Right ventricle myocardium inferior (tissue), 1 donor: Measurements from ENCODE around the gene KRTCAP2. TPM values are rescaled to one million over a fixed set of nuclear protein-coding genes. Genes with fewer than 3 reads are reported as not detected.
"Not testable (repeated sequence)": the region's sequence is repeated elsewhere in the genome, so short reads cannot be mapped to it uniquely, and the experiment has no call there.

ENCODE experiments used
- ATAC-seq: fragments of 200-7000 bp; cut with Tn5 transposase; one replicate; pipeline ENCODE4 v1.9.1; 2020; ENCODE audit warnings: mild to moderate bottlenecking, moderate library complexity
- DNase-seq: peaks from one replicate; pipeline ENCODE4 v3.0.0; 2021; ENCODE audit errors: missing footprints
- intact Hi-C: fragments of 100-400 bp; cut with DNase I; formaldehyde crosslinking; loops from one replicate; pipeline ENCODE4 v1.11.0; 2022
- long read RNA-seq: library from polyadenylated mRNA; unstranded; transcript quantifications from one replicate; pipeline ENCODE4 v2.0.0, GENCODE V29; 2021
- total RNA-seq: library from RNA; stranded (reverse); fragmentation: NEBNext Ultra II Directional; extraction: Animal tissue kit (Norgen Biotek cat#: 25700); gene quantifications from one replicate; pipeline ENCODE4 v1.2.1, GENCODE V29; 2021
- donor health status: DM: no; HTN: yes; CAD: no; lungs with severe emphysema.

The KRTCAP2 gene
- 118 TPM for total RNA-seq
- long read RNA-seq, transcript KRTCAP2-201 (5 exons, 552 nt), result major isoform, 41 of 80 reads
- long read RNA-seq, transcript KRTCAP2-206 (4 exons, 785 nt), result minor isoform, 35 of 80 reads
- long read RNA-seq, partial matches to known transcripts, result 1 of 80 reads
- long read RNA-seq, other reads (novel, unspliced or antisense), result 1 of 80 reads

DNA sequence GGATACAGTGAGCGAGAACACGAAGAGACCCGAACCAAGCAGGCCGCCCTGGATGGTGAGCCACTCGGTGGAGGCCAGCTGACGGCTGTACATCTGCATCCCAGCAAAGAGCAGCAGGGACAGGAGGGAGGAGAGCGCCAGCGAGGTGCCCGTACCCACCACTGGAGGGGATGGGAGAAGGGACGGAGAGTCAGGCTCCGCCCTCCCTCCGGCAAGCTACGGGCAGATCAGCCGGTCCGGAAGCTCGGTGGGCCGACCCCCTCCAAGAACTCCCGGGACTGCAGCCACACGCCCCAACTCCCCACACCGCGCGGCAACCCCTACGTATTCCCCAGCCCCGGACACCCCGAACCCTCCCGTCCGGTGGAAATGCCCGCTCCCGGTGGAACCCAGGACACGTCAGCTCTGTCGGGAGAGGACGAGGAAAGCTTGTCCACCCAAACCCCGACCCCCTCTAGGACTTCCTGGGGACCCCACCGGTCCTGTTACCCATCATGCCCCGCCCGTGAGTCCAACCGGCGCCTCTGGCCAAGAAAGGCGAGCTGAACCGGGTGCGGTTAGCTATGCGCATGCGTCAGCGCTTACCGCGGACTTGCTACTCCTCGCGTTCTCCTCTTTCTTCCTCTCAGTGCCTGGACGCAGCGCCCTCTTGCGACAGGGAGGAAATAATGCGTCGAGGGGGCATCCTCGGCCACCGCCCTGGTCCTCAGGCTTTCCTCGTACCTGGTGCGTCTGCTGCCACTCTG is at the start of gene KRTCAP2:
Gene KRTCAP2 (minus strand): TSS at position 573 of the 746 bp plus-strand sequence. CDS start 80 bp downstream, at position 493.
- DNase-seq (peak; percentile 98), ATAC-seq (peak; percentile 86)
- intact Hi-C loops, result no loop called here

- intact Hi-C loops, ATAC-seq, DNase-seq: not testable (repeated sequence)
Measured at GRCh38 chr1:155220211-155220965, 47.3 kb upstream of the KRTCAP2 start.

DNA sequence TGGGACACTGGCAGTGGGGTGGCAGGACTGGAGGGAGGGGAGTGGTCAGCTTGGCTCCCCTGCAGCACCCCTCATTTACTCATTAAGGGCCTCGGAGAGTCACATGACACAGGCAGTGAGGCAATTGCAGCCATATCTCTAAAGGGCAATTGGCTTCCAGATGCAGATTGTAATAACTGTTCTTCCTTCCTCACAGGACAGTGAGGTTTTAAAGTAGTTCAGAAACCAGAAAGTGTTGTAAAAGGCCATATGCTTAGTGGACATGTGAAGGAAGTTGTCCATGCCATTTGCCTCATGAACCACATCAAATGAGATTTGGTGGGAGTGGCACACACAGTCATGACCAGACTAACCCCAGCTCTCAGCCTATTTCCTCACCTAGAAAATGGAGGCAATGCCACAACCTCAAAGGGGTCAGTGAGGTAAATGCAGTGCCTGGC is 46.5 kb upstream of the KRTCAP2 start:
- DNase-seq, result no peak
- ATAC-seq, result peak; percentile 17
- intact Hi-C loops, result no loop called here

GRCh38 chr1:155218854-155219591 is 45.9 kb upstream of the KRTCAP2 start:
- intact Hi-C loops, result no loop called here
- ATAC-seq (peak; percentile 49), DNase-seq (no peak)

- DNase-seq, intact Hi-C loops, ATAC-seq: not testable (repeated sequence)
Measured at GRCh38 chr1:155214702-155215101, 41.6 kb upstream of the KRTCAP2 start.

- ATAC-seq, DNase-seq, intact Hi-C loops: not testable (repeated sequence)
Measured at GRCh38 chr1:155212051-155212440, 38.9 kb upstream of the KRTCAP2 start.

- ATAC-seq, DNase-seq, intact Hi-C loops: not testable (repeated sequence)
Measured at GRCh38 chr1:155211381-155212050, 38.4 kb upstream of the KRTCAP2 start.

DNA sequence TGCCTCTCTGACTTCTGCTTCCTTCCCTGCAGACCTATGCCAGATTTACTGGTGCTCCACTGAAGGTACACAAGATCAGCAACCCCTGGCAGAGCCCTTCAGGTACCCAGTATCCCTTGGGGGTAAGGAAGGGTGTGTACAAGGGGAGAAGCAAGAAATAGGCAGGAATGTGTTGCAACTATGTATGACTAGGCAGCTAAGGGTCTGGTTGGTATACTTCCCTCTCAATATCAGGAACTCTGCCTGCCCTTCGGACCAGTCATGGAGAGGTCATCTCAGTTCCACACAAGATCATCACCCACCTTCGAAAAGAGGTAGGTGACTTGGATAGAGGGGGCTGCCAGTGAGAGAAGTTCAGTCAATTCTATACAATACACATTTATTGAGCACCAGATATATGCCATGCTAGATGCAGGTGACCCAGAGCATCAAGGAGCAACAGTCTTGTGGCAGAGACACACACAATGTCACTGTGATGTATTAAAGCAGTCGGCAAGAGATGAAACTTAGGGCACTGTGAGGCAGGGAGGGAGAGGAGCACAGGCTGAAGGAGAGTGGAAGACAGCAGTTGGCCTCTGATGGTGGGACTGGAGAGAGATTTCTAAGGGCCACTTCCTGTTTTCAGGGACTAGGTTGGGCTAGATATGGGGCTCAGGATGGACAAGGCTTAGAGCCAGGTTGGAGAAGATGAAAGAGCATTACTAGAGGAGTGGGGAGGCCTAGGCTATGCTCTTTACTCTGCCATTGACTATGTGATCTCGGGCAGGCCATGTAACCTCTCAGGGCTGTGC is 37.4 kb upstream of the KRTCAP2 start:
- intact Hi-C loops, result no loop called here
- DNase-seq, result peak; percentile 15
- no peak for ATAC-seq

DNA sequence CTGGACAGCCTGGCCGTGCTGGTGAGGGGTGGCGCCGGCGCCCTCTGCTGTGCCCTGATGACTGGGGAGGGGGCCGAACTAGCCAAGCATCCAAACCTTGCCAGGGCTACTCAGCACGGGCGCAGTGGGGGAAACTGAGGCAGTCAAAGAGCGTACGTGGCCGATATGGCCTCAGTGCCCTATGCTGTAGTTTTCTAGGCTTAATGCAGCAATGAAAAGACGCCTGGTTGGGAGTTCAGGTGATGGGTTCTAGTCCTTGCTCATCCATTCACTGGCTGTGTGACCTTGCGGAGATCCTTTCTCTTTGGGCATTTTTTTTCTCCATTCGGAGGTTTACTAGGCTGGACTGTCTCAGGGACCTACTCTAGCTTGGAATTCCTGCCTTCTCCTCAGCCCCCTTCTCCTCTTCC is 36.2 kb upstream of the KRTCAP2 start:
- DNase-seq (no peak), ATAC-seq (no peak)
- intact Hi-C loops, result loop anchor here (5.0 kb wide), 2 partner anchors 33 to 383 kb away; a partner anchor contains a TSS

DNA sequence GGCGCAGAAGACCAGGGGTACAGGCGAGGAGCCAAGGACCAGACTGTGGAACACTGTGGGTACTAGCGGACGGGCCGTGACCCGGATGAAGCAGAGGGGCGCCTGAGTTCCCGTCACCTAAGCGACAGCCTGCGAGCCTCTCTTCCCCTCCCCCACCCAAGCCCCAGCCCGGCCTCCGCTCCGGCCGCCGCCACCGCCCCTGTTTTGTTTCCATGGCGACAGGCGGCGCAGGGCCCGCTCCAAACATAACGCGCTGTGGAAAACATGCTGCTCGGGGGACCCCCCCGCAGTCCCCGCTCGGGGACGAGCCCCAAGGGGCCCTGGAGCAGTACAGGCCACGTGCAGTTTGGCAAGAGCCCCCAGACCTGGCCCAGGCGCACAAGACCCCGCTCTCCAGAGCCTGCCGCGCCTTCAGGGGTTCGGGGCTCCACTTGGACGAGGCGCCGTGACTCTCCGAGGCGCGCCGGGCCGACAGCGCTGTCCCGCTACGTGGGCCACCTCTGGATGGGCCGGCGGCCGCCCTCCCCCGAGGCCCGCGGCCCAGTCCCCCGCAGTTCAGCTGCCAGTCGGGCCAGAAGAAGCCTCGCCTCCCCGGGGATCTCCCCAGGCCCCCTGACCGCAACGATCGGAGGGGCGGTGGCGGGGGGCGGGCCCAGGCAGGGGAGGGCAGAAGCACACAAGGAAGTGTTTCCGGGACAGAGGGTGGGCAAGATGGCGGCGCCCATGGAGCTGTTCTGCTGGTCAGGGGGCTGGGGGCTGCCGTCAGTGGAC is 35.6 kb upstream of the KRTCAP2 start, which contains the start of gene MTX1:
Gene MTX1 (plus strand): TSS at position 155 of the 771 bp plus-strand sequence. CDS start 110 bp downstream, at position 265.
- intact Hi-C loops, result loop anchor here (1.0 to 5.0 kb wide), 3 partner anchors 34 to 384 kb away; a partner anchor contains a TSS
- peak; percentile 96 for DNase-seq

GRCh38 chr1:155207806-155208540 is 34.9 kb upstream of the KRTCAP2 start, which contains the start of gene THBS3:
TSS of gene THBS3 (minus strand) at chr1:155207897. CDS start at chr1:155207876, 21 bp downstream.
- ATAC-seq (peak; percentile 18), DNase-seq (peak; percentile 83)
- intact Hi-C loops, result loop anchor here (1.0 to 5.0 kb wide), 4 partner anchors 18 to 384 kb away; a partner anchor contains a TSS

More for the DNA sequence above, 35.6 kb upstream of the KRTCAP2 start, which contains the start of gene MTX1:
- peak; percentile 89 for ATAC-seq

GRCh38 chr1:155206891-155207805 is 34.0 kb upstream of the KRTCAP2 start:
- peak; percentile 16 for ATAC-seq
- peak; percentile 91 for DNase-seq
- intact Hi-C loops, result loop anchor here (1.0 to 5.0 kb wide), 3 partner anchors 19 to 385 kb away; a partner anchor contains a TSS

DNA sequence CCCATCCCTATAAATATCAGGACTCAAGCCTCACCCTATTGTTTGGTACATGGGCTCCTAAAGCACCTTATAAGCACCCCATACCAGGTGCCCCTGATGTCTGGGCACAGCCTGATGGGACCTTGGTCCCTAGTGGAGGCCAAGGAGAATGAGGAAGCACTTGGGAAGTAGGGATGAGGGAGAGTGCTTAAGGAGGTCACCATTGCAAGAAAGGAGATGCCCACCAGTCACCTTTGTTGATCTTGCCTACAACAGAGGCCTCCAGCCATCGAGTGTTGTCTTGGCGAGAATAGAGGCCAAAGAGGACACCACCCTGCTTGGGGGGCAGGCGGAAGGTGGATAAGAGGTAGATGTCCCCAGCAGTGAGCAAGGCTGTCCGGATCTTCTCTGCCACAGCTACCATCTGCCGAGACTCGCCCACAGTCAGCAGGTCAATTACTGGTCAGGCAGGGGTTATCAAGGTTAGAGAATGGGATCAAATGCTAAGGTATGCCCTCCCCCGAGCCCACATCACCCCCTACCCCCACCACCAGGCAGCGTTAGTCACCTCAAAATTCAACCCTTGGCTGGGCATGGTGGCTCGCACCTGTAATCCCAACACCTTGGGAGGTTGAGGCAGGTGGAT is 33.0 kb upstream of the KRTCAP2 start:
- ATAC-seq (no peak), DNase-seq (no peak)
- intact Hi-C loops, result loop anchor here (5.0 kb wide), 2 partner anchors 36 to 386 kb away; a partner anchor contains a TSS

- DNase-seq (no peak), ATAC-seq (no peak)
- intact Hi-C loops, result loop anchor here (5.0 kb wide), 2 partner anchors 37 to 387 kb away; a partner anchor contains a TSS
Measured at GRCh38 chr1:155205035-155205434, 31.9 kb upstream of the KRTCAP2 start.
